Measurements from ENCODE around the gene ANKRD33.

Gene ANKRD33

DNA sequence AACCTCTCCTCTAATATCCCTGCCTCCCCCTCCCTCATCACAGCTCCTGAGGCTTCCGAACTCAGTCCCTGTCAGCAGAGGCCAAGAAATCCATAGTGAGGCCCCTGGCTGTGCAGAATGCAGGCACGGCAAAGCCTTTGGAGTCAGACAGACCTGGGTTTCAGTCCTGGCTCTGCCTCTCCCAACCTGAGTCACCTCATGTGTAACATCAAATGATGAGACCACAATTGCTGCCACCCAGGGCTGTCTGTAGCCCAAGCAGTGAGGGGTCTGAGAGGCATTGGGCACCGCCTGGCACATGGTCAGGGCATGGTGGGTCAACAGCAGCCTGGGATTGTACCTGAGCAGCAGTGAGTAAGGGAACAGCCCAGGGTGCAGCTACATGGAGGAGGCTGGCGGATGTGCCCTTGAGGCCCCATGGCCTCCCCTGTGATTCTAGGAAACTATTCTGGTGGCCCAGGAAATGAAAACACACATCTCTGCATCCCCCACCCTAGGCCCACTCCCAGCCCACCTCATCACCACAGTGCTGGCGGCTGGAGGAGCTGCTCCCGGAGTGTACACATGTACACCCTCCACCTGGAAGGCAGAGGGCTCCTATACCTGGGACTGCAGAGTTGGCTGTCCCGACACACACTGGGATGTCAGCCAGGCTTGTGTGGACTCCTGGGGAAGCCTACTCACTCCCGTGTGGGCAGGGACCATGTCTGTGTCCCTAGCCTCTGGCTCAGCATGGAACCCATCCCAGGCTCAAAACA is 7.7 kb downstream of the ANKRD33 start:
- H3K27ac ChIP-seq (ENCODE audit: low read depth, low read length), result no peak overlapping the region
- no peak overlapping the region for H3K9ac ChIP-seq (ENCODE audit: low read depth, low read length)

DNA sequence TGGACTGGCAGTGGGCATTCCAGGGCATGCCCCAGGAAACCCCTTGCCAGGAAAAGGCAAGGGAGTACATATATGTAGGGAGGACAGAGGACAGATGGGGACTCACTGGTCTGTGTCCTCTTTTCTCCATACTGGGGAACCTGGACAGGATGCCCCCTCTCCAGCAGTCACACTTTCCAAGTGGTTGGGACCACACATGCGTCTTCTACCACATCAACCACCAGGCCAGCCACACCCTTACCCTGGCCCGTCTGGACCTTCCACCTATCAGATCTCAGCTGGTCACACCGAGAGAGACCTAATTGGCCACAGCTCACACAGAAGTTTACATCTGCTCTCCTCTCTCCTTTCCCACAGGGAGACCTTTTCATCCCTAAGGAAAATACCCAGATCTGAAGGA is 8.3 kb downstream of the ANKRD33 start:
- no peaks in the 10 kb centered on the region; the same call in 1 of the 2 replicates for H3K27me3 ChIP-seq (ENCODE audit: insufficient read depth, low read length)
- no peak overlapping the region for H3K4me3 ChIP-seq (ENCODE audit: low read length)
- 83% methylated on average over 3 of the region's 3 CpGs for whole genome bisulfite sequencing
- H3K9me3 ChIP-seq (ENCODE audit: insufficient read depth, low read depth, low read length), result no peaks in the 10 kb centered on the region
- H3K4me1 ChIP-seq (ENCODE audit: insufficient read depth, low read length), result no peaks in the 10 kb centered on the region
- no peaks in the 10 kb centered on the region for H3K36me3 ChIP-seq (ENCODE audit: insufficient read depth, low read length)
- H3K27ac ChIP-seq (ENCODE audit: low read depth, low read length), result no peak overlapping the region
- H3K9ac ChIP-seq (ENCODE audit: low read depth, low read length), result no peak overlapping the region

More for the DNA sequence above, 7.7 kb downstream of the ANKRD33 start:
- no peaks in the 10 kb centered on the region for H3K36me3 ChIP-seq (ENCODE audit: insufficient read depth, low read length)
- WGBS, result 86% methylated on average over 8 of the region's 8 CpGs
- no peaks in the 10 kb centered on the region for H3K9me3 ChIP-seq (ENCODE audit: insufficient read depth, low read depth, low read length)
- H3K4me3 ChIP-seq (ENCODE audit: low read length), result no peak overlapping the region
- no peaks in the 10 kb centered on the region; the same call in 1 of the 2 replicates for H3K27me3 ChIP-seq (ENCODE audit: insufficient read depth, low read length)
- no peaks in the 10 kb centered on the region for H3K4me1 ChIP-seq (ENCODE audit: insufficient read depth, low read length)

DNA sequence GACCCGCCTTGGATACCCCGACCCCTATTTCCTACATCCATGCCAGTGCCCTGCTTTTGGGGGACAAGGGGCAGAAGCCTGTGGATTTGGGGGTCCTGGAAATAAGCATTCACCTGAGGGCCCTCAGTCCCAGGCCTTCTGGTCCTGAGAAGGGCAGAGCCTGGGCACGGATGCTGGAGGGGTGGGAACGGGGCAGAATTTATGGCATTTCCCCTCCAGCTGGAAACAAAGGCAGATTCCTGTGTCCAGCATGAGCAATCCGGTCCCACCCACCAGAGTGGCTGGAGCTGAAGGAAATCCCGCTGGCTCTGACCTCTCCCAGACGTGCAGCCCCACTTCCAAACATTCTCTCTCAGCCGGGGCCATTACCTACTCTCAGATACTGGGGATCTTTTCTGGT is 9.3 kb downstream of the ANKRD33 start:
- no peaks in the 10 kb centered on the region; the same call in 1 of the 2 replicates for H3K27me3 ChIP-seq (ENCODE audit: insufficient read depth, low read length)
- WGBS, result 86% methylated on average over 8 of the region's 8 CpGs
- H3K4me3 ChIP-seq (ENCODE audit: low read length), result no peak overlapping the region
- no peaks in the 10 kb centered on the region for H3K36me3 ChIP-seq (ENCODE audit: insufficient read depth, low read length)
- no peaks in the 10 kb centered on the region for H3K9me3 ChIP-seq (ENCODE audit: insufficient read depth, low read depth, low read length)
- no peak overlapping the region for H3K27ac ChIP-seq (ENCODE audit: low read depth, low read length)
- no peaks in the 10 kb centered on the region for H3K4me1 ChIP-seq (ENCODE audit: insufficient read depth, low read length)
- no peak overlapping the region for H3K9ac ChIP-seq (ENCODE audit: low read depth, low read length)

DNA sequence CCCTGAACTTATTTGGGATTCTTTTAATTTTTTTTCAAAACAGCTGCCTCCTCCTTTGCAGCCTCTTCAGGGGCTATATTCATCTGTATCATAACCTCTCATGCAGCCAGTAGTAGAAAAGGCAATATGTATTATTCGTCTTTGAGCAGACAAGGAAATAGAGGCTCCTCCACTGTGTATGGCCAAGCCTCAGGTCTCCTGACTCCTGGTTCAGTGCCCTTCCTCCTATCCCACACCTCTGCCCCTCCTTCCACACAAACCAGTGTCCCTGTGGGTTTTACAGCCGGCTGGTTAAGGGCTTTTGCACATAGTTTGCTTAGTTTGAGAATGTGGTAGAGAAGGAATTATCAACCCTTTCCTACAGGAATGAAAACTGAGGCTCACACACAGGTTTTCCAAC is 10.6 kb downstream of the ANKRD33 start:
- H3K9me3 ChIP-seq (ENCODE audit: insufficient read depth, low read depth, low read length), result no peaks in the 10 kb centered on the region

DNA sequence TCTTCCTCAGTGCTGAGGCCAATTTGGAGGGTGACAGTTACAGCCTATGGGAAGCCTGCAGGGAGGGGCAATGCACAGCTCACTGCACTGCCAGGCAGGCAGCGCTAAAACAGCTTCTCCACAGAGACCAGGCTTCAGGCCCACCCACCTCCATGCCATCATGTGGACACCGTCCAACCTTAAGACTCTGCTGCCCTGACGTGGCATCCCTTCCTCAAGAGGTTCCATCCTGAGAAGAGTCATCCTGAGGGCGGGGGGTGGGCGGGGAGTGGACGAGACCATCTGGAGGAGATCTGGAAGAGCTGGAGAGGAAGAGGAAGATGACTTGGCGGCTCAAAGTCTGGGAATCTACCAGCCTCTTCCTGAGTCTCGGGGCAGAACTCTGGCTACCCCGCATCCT is 11.0 kb downstream of the ANKRD33 start:
- H3K36me3 ChIP-seq (ENCODE audit: insufficient read depth, low read length), result no peaks in the 10 kb centered on the region
- 81% methylated on average over 9 of the region's 9 CpGs for WGBS
- no peaks in the 10 kb centered on the region for H3K9me3 ChIP-seq (ENCODE audit: insufficient read depth, low read depth, low read length)
- H3K27ac ChIP-seq (ENCODE audit: low read depth, low read length), result no peak overlapping the region
- H3K4me1 ChIP-seq (ENCODE audit: insufficient read depth, low read length), result no peaks in the 10 kb centered on the region
- no peak overlapping the region for H3K4me3 ChIP-seq (ENCODE audit: low read length)
- no peak overlapping the region for H3K9ac ChIP-seq (ENCODE audit: low read depth, low read length)
- no peaks in the 10 kb centered on the region; the same call in 1 of the 2 replicates for H3K27me3 ChIP-seq (ENCODE audit: insufficient read depth, low read length)

More for the DNA sequence above, 10.6 kb downstream of the ANKRD33 start:
- Histone ChIP-seq H3K27me3 (ENCODE audit: insufficient read depth, low read length) (no peaks in the 10 kb centered on the region; the same call in 1 of the 2 replicates), H3K4me3 (ENCODE audit: low read length) (no peak overlapping the region), H3K27ac (ENCODE audit: low read depth, low read length) (no peak overlapping the region), H3K36me3 (ENCODE audit: insufficient read depth, low read length) (no peaks in the 10 kb centered on the region), H3K9ac (ENCODE audit: low read depth, low read length) (no peak overlapping the region), H3K4me1 (ENCODE audit: insufficient read depth, low read length) (no peaks in the 10 kb centered on the region)
- WGBS, result 94% methylated on average over 1 of the region's 2 CpGs

DNA sequence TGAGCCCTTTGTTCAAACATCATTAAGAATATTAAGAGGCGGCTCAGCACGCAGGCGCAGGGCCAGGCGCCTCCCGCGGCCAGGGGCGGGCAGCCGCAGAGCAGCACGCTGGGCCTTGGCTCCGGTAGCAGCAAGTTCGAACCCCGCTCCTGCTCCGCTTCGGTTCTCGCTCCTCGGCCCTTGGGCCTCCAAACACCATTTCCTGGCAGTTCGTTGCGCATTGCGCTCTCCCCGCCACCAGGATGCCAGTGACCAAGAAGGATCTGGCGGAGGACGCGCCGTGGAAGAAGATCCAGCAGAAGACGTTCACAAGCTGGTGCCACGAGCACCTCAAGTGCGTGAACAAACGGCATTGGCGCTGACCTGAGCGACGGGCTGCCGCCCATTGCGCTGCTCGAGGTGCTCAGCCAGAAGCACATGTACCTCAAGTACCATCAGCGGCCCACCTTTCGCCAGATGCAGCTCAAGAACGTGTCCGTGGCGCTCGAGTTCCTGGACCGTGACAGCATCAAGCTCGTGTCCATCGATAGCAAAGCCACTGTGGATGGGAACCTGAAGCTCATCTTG is 12.5 kb downstream of the ANKRD33 start:
- H3K36me3 ChIP-seq (ENCODE audit: insufficient read depth, low read length), result no peaks in the 10 kb centered on the region
- H3K27ac ChIP-seq (ENCODE audit: low read depth, low read length), result no peak overlapping the region
- no peaks in the 10 kb centered on the region for H3K9me3 ChIP-seq (ENCODE audit: insufficient read depth, low read depth, low read length)
- no peak overlapping the region for H3K9ac ChIP-seq (ENCODE audit: low read depth, low read length)
- peaks cover 4% of the 10 kb centered on the region for H3K27me3 ChIP-seq (ENCODE audit: insufficient read depth, low read length)
- H3K4me1 ChIP-seq (ENCODE audit: insufficient read depth, low read length), result no peaks in the 10 kb centered on the region
- 96% methylated on average over 43 of the region's 43 CpGs for WGBS
- H3K4me3 ChIP-seq (ENCODE audit: low read length), result no peak overlapping the region

DNA sequence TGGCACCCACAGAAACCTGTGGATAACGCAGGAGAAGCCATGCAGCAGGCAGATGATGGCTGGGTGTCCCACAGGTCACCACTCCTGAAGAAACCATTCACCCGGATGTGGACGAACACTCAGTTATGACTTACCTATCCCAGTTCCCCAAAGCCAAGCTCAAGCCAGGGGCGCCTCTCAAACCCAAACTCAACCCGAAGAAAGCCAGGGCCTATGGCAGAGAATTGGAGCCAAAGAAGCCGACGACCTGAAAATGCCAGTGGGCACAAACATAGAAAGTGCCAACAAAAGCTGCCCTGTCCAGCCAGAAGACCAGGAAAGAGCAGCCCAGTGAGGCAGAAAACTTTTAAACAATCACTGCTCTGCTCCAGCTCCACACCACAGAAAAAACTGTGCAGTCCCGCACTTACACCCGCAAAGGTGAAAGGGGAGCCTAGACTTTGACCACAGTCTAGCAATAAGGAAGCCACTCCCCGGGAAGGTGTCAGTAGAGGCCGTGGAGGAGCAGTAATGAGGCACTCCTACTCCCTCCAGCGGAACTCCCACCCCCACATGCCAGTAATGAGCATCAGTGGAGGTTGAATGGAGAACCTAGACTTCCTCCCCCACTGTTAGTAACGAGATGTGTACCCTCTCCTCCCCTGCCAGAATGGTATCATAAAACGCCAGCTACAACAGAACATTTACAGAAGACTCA is 13.4 kb downstream of the ANKRD33 start:
- WGBS, result 90% methylated on average over 13 of the region's 14 CpGs
- no peaks in the 10 kb centered on the region for H3K36me3 ChIP-seq (ENCODE audit: insufficient read depth, low read length)
- H3K27ac ChIP-seq (ENCODE audit: low read depth, low read length), result no peak overlapping the region
- no peak overlapping the region for H3K9ac ChIP-seq (ENCODE audit: low read depth, low read length)
- H3K4me3 ChIP-seq (ENCODE audit: low read length), result no peak overlapping the region
- peaks cover 8% of the 10 kb centered on the region; the same call in 1 of the 2 replicates for H3K4me1 ChIP-seq (ENCODE audit: insufficient read depth, low read length)
- no peaks in the 10 kb centered on the region for H3K9me3 ChIP-seq (ENCODE audit: insufficient read depth, low read depth, low read length)
- peaks cover 13% of the 10 kb centered on the region for H3K27me3 ChIP-seq (ENCODE audit: insufficient read depth, low read length)

DNA sequence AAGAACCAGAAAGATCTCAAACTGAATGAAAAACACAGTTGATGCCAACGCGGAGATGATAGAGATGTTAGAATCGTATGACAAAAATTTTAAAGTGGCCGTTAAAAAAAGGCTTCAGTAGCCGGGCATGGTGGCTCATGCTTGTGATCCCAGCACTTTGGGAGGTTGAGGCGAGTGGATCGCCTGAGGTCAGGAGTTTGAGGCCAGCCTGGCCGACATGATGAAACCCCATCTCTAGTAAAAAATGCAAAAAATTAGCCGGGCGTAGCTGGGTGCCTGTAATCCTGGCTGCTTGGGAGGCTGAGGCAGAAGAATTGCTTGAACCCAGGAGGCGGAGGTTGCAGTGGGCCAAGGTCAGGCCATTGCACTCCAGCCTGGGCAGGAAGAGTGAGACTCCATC is 14.0 kb downstream of the ANKRD33 start:
- Histone ChIP-seq H3K4me1 (ENCODE audit: insufficient read depth, low read length) (peaks cover 11% of the 10 kb centered on the region; the same call in 1 of the 2 replicates), H3K27me3 (ENCODE audit: insufficient read depth, low read length) (peaks cover 19% of the 10 kb centered on the region), H3K9ac (ENCODE audit: low read depth, low read length) (no peak overlapping the region), H3K27ac (ENCODE audit: low read depth, low read length) (no peak overlapping the region), H3K9me3 (ENCODE audit: insufficient read depth, low read depth, low read length) (no peaks in the 10 kb centered on the region), H3K36me3 (ENCODE audit: insufficient read depth, low read length) (no peaks in the 10 kb centered on the region), H3K4me3 (ENCODE audit: low read length) (no peak overlapping the region)
- 96% methylated on average over 11 of the region's 11 CpGs for WGBS

DNA sequence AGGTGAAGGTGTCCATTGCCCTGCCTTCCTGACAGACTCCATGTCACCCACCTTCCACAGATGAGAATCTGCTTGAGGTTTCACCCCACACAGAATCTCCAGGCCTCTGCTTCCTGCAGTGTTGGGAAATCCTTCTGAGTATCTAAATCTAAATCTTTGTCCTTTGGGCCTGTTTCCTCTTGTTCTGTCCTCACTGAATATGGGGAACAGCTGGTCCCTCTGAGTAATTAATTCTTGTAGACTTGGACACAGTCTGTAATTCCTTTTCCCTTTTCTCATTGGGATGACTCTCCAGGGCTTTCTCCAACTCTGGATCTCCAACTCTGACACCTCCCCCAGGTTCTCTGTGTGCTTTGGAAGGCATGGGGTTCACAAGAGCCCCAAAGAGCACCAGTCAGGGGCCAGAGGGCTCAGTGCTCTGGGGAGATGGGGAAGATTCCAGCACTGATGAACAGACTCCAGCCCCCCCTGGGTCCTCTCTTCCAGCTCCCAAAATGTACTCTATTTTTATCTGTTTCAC is 17.1 kb downstream of the ANKRD33 start:
- no peaks in the 10 kb centered on the region for H3K36me3 ChIP-seq (ENCODE audit: insufficient read depth, low read length)
- H3K27ac ChIP-seq (ENCODE audit: low read depth, low read length), result no peak overlapping the region

DNA sequence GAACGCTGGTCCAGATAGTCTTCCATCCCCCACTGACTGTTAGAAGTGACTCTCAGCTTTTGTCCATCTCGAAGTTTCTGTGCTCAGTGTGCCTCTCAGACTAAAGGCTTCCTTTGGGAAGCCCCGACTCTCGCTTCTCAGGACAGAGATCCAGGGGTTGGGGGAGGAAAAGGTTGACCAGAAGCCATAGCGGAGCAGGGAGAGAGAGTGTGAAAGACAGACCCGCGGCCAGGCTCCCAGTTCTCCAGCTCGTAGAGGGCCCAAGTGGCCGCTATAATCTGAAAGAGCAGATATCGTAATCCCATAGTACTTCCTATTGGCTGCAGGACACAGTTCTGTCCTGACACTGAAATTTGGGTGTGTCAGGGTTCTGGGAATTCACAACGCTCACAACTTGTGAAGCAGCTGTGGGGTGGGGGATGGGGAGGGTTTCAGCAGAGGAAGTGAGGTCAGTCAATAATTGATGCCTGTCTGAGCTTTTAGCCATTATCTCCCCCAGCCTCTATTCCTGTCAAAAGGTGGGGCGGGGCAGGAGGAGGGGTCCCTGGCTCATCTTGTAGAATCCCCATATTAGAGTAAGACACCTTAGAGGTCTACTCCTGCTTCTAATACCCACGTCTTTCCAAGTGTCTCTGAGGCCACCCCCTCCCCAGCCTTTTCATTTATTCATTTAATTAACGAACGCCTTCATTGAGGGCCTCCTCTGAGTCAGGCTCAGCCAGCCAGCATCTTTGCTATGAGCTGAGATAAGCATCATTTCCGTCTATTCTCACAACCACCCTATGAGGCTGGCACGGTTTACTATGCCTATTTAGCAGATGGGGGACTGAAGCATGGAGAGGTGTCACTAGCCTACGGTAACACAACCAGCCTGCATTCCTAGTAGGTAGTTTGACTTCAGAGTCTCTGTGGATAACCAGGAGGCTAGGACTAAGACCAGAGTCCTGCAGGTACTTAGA is 17.8 kb downstream of the ANKRD33 start:
- Histone ChIP-seq H3K27me3 (ENCODE audit: insufficient read depth, low read length) (peaks cover 57% of the 10 kb centered on the region), H3K9me3 (ENCODE audit: insufficient read depth, low read depth, low read length) (no peaks in the 10 kb centered on the region), H3K36me3 (ENCODE audit: insufficient read depth, low read length) (no peaks in the 10 kb centered on the region), H3K27ac (ENCODE audit: low read depth, low read length) (no peak overlapping the region), H3K9ac (ENCODE audit: low read depth, low read length) (no peak overlapping the region), H3K4me3 (ENCODE audit: low read length) (no peak overlapping the region), H3K4me1 (ENCODE audit: insufficient read depth, low read length) (peaks cover 11% of the 10 kb centered on the region; the same call in 1 of the 2 replicates)
- 71% methylated on average over 18 of the region's 18 CpGs for WGBS

More for the DNA sequence above, 17.1 kb downstream of the ANKRD33 start:
- Histone ChIP-seq H3K4me1 (ENCODE audit: insufficient read depth, low read length) (peaks cover 11% of the 10 kb centered on the region; the same call in 1 of the 2 replicates), H3K9me3 (ENCODE audit: insufficient read depth, low read depth, low read length) (no peaks in the 10 kb centered on the region), H3K4me3 (ENCODE audit: low read length) (no peak overlapping the region), H3K27me3 (ENCODE audit: insufficient read depth, low read length) (peaks cover 50% of the 10 kb centered on the region), H3K9ac (ENCODE audit: low read depth, low read length) (no peak overlapping the region)
